AG04449 (cell line): ENCODE results near the gene CALML5.

Experiments
- CTCF ChIA-PET: fragments of 350-600 bp; formaldehyde crosslinking; extraction: SDS; loops from one replicate; lab custom pipeline; 2021; ENCODE audit warnings: antibody characterized with exemption; lab: Yijun Ruan, JAX
- POLR2A ChIA-PET: fragments of 400-600, 350-600 bp; formaldehyde crosslinking; extraction: SDS; loops from one replicate; lab custom pipeline; 2020; ENCODE audit warnings: antibody characterized with exemption, inconsistent platforms; lab: Yijun Ruan, JAX
- DNase-seq: peaks from one replicate; pipeline ENCODE4 v3.0.0-alpha.2; 2010; ENCODE audit warnings: low read depth, low spot score
- H3K4me3 ChIP-seq: 2 replicates; pipeline ENCODE4 v1.5.1; 2011; ENCODE audit warnings: low read depth, mild to moderate bottlenecking, control low read depth, low read length
- CTCF ChIP-seq: IDR thresholded peaks from one replicate; pipeline ENCODE4 v1.5.1; 2011; ENCODE audit warnings: mild to moderate bottlenecking, moderate library complexity, low read length, control low read depth, inconsistent platforms; ENCODE audit not compliant: insufficient read depth; ENCODE audit errors: missing control alignments

The CALML5 gene

GRCh38 chr10:5504146-5505072 is 5.0 kb upstream of the CALML5 start:
- DNase-seq: no peak
- H3K4me3 ChIP-seq: no peak overlapping the region
- no peak for TF ChIP-seq CTCF
- POLR2A ChIA-PET: no interaction called here
- CTCF ChIA-PET: interaction anchor here (1.1 to 1.2 kb wide), 2 partner anchors 10 to 119 kb away, joined by 3 read pairs; no protein-coding TSS in a partner anchor

GRCh38 chr10:5503477-5503835 is 4.1 kb upstream of the CALML5 start:
- ChIA-PET CTCF (no interaction called here), POLR2A (no interaction called here)
- no peak overlapping the region for H3K4me3 ChIP-seq
- no peak for TF ChIP-seq CTCF
- DNase-seq: no peak

- ChIA-PET CTCF (interaction anchor here (1.5 to 2.1 kb wide), 2 partner anchors 14 to 120 kb away, joined by 3 to 9 read pairs; no protein-coding TSS in a partner anchor), POLR2A (no interaction called here)
- DNase-seq: no peak
- no peak overlapping the region for H3K4me3 ChIP-seq
- TF ChIP-seq CTCF: no peak
Observed at GRCh38 chr10:5502571-5503476, 3.5 kb upstream of the CALML5 start.

- TF ChIP-seq CTCF: no peak
- ChIA-PET POLR2A (no interaction called here), CTCF (interaction anchor here (1.2 to 2.1 kb wide), 3 partner anchors 13 to 121 kb away, joined by 3 to 9 read pairs (median 3); no protein-coding TSS in a partner anchor)
- DNase-seq: no peak
- H3K4me3 ChIP-seq: no peak overlapping the region
Observed at GRCh38 chr10:5502061-5502521, 2.7 kb upstream of the CALML5 start.

- DNase-seq: no peak
- ChIA-PET POLR2A (no interaction called here), CTCF (interaction anchor here (1.2 to 2.1 kb wide), 2 partner anchors 16 to 122 kb away, joined by 3 to 9 read pairs; no protein-coding TSS in a partner anchor)
- H3K4me3 ChIP-seq: no peak overlapping the region
- TF ChIP-seq CTCF: no peak
Observed at GRCh38 chr10:5500910-5501309, 1.5 kb upstream of the CALML5 start.
